ENCODE measurements around the gene NAALAD2.

The NAALAD2 gene

DNA sequence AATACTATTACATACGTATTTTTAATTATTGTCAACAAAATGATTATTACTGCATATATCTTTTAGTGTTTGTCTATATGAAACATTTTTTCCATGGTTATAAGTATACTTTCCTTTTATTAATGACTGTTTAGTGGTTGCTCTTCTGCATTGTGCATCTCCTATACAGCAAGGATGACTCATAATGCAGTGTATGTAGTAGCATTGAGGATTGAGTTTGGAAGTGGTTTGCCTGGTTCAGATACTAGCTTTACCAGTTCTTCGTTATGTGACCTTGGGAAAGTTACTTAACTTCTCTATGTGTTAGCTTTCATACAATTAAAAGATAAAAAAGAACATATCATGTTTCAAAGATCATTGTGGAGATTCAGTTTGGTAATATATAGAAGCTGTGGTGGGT is 44.3 kb downstream of the NAALAD2 start:
- no peak overlapping the region for H3K9ac ChIP-seq (ENCODE audit: low read length)
- no peaks in the 10 kb centered on the region for H3K36me3 ChIP-seq (ENCODE audit: low read length)
- H4K20me1 ChIP-seq (ENCODE audit: low read depth, low read length) = no peaks in the 10 kb centered on the region
- no peaks in the 10 kb centered on the region for H3K79me2 ChIP-seq (ENCODE audit: insufficient read depth, low read length)
- no peak overlapping the region for H2AFZ ChIP-seq (ENCODE audit: low read depth, low read length, severe bottlenecking)
- no peaks in the 10 kb centered on the region for H3K9me3 ChIP-seq (ENCODE audit: insufficient read depth, low read length)
- H3K9me2 ChIP-seq (replicated peaks; ENCODE audit: insufficient read depth, low read length) = no peaks in the 10 kb centered on the region
- no peaks in the 10 kb centered on the region for H3F3A ChIP-seq (ENCODE audit: insufficient read depth)
- TF ChIP-seq EZH2phosphoT487 (conservative IDR thresholded peaks at IDR 0.05; ENCODE audit: low read length) (no peak), CTCF (IDR thresholded peaks at IDR 0.05; ENCODE audit: insufficient read depth, low read length, poor library complexity, severe bottlenecking) (no peak)
- no peak overlapping the region for H3K4me3 ChIP-seq (ENCODE audit: insufficient read depth, low read length, poor library complexity, severe bottlenecking)
- H3K4me2 ChIP-seq (ENCODE audit: low read depth, low read length, poor library complexity, severe bottlenecking) = no peak overlapping the region
- H3K27me3 ChIP-seq (ENCODE audit: low read length) = no peaks in the 10 kb centered on the region
- no peak overlapping the region for H3K27ac ChIP-seq (ENCODE audit: low read depth, low read length)

GRCh38 chr11:90179923-90180322 is 45.5 kb downstream of the NAALAD2 start:
- TF ChIP-seq CTCF (IDR thresholded peaks at IDR 0.05; ENCODE audit: insufficient read depth, low read length, poor library complexity, severe bottlenecking) = no peak
- no peak for TF ChIP-seq EZH2phosphoT487 (conservative IDR thresholded peaks at IDR 0.05; ENCODE audit: low read length)
- Histone ChIP-seq H3F3A (ENCODE audit: insufficient read depth) (0 out of 2 replicates have a peak, but pooled peaks cover 2% of the 10 kb centered on the region), H3K4me3 (ENCODE audit: insufficient read depth, low read length, poor library complexity, severe bottlenecking) (no peak overlapping the region), H2AFZ (ENCODE audit: low read depth, low read length, severe bottlenecking) (no peak overlapping the region), H3K4me2 (ENCODE audit: low read depth, low read length, poor library complexity, severe bottlenecking) (no peak overlapping the region), H3K9me3 (ENCODE audit: insufficient read depth, low read length) (no peaks in the 10 kb centered on the region), H3K27ac (ENCODE audit: low read depth, low read length) (no peak overlapping the region), H4K20me1 (ENCODE audit: low read depth, low read length) (no peaks in the 10 kb centered on the region), H3K9ac (ENCODE audit: low read length) (no peak overlapping the region), H3K79me2 (ENCODE audit: insufficient read depth, low read length) (no peaks in the 10 kb centered on the region), H3K9me2 (replicated peaks; ENCODE audit: insufficient read depth, low read length) (no peaks in the 10 kb centered on the region), H3K27me3 (ENCODE audit: low read length) (no peaks in the 10 kb centered on the region), H3K36me3 (ENCODE audit: low read length) (no peaks in the 10 kb centered on the region)

DNA sequence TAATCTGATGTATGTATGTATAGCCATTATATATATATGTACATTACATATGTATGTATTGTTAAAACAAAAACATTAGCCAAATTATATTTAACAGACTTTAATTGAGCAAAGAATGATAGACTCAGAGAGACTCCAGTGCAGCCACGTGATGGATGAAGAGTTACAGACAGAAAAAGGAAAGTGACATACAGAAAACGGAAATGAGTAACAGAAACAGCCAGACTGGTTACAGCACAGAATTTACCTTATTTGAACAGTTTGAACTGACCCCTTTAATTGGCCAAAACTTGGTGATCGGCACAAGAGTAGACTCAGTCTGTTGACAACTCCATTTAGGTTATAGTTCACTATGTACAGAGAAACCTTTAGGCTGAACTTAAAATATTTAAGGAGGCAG is 53.4 kb downstream of the NAALAD2 start:
- Histone ChIP-seq H3K4me2 (ENCODE audit: low read depth, low read length, poor library complexity, severe bottlenecking) (no peak overlapping the region), H3K4me3 (ENCODE audit: insufficient read depth, low read length, poor library complexity, severe bottlenecking) (no peak overlapping the region), H3K27me3 (ENCODE audit: low read length) (no peaks in the 10 kb centered on the region), H3K9ac (ENCODE audit: low read length) (no peak overlapping the region), H2AFZ (ENCODE audit: low read depth, low read length, severe bottlenecking) (no peak overlapping the region), H3K27ac (ENCODE audit: low read depth, low read length) (no peak overlapping the region), H3K79me2 (ENCODE audit: insufficient read depth, low read length) (no peaks in the 10 kb centered on the region), H3F3A (ENCODE audit: insufficient read depth) (0 out of 2 replicates have a peak, but pooled peaks cover 6% of the 10 kb centered on the region), H4K20me1 (ENCODE audit: low read depth, low read length) (no peaks in the 10 kb centered on the region), H3K36me3 (ENCODE audit: low read length) (no peaks in the 10 kb centered on the region), H3K9me3 (ENCODE audit: insufficient read depth, low read length) (no peaks in the 10 kb centered on the region), H3K9me2 (replicated peaks; ENCODE audit: insufficient read depth, low read length) (no peaks in the 10 kb centered on the region)
- TF ChIP-seq CTCF (IDR thresholded peaks at IDR 0.05; ENCODE audit: insufficient read depth, low read length, poor library complexity, severe bottlenecking) (no peak), EZH2phosphoT487 (conservative IDR thresholded peaks at IDR 0.05; ENCODE audit: low read length) (no peak)
